GM12878 (cell line): ENCODE data around the gene IRGC. TPM values are rescaled to one million over a fixed set of nuclear protein-coding genes. Genes with fewer than 3 reads are reported as not detected.

Source experiments
- ATAC-seq: fragments of 200-7000 bp; cut with Tn5 transposase; 3 replicates; pipeline ENCODE4 v1.9.1; 2020; ENCODE audit warnings: mild to moderate bottlenecking, moderate library complexity
- BruUV-seq: library from RNA; stranded (reverse); fragments of 400-500 nt; replicated peaks from 2 replicates; lab custom pipeline; 2021; lab: Mats Ljungman, UMichigan
- CTCF ChIA-PET: fragments of 300-600 bp; sonication (Branson Sonifier 250); formaldehyde crosslinking; extraction: SDS; loops from one replicate; lab custom pipeline; 2021; ENCODE audit warnings: inconsistent platforms; lab: Yijun Ruan, JAX
- POLR2A ChIA-PET: fragments of 350-600 bp; formaldehyde crosslinking; extraction: SDS; loops from one replicate; lab custom pipeline; 2021; ENCODE audit warnings: inconsistent platforms; lab: Charles Lee
- RAD21 ChIA-PET: fragments of 300-600 bp; sonication (Branson Sonifier 250); formaldehyde crosslinking; loops from one replicate; lab custom pipeline; 2023; ENCODE audit warnings: antibody characterized with exemption; ENCODE audit not compliant: unreplicated experiment; lab: Charles Lee
- SMC1A ChIA-PET: fragments of 300-600 bp; sonication (Branson Sonifier 250); formaldehyde crosslinking; loops from one replicate; lab custom pipeline; 2023; ENCODE audit not compliant: unreplicated experiment, uncharacterized antibody; lab: Charles Lee
- DNase-seq: peaks from one replicate; pipeline ENCODE4 v3.0.0-alpha.2; 2011; ENCODE audit warnings: low read depth, low spot score
- FAIRE-seq: peaks from 3 replicates; lab custom pipeline; 2011; peaks lifted over from hg19 to GRCh38; lab: Jason Lieb, UNC
- H2AFZ ChIP-seq: 2 replicates; pipeline ENCODE4 v1.6.0; 2011; ENCODE audit warnings: low read depth, low read length, control low read depth; ENCODE audit not compliant: control insufficient read depth
- H3K27ac ChIP-seq: 2 replicates; pipeline ENCODE4 v1.5.1; 2011; ENCODE audit warnings: control low read depth; ENCODE audit not compliant: control insufficient read depth, insufficient read depth
- H3K27me3 ChIP-seq, 2 experiments: replicated peaks in 1 of 2; 2 replicates each; pipeline versions ENCODE4 v1.6.0 to v1.6.1; 2011; ENCODE audit warnings: low read length in 1 of 2; ENCODE audit not compliant: control insufficient read depth in 2 of 2, insufficient read depth in 2 of 2
- H3K36me3 ChIP-seq, 2 experiments: 2 replicates each; pipeline ENCODE4 v1.5.1; 2011; ENCODE audit warnings: low read length in 1 of 2; ENCODE audit not compliant: control insufficient read depth in 2 of 2, insufficient read depth in 2 of 2
- H3K4me1 ChIP-seq: 2 replicates; pipeline ENCODE4 v1.6.1; 2011; ENCODE audit warnings: mild to moderate bottlenecking, low read length, moderate library complexity, mixed read lengths; ENCODE audit not compliant: control insufficient read depth, insufficient read depth
- H3K4me2 ChIP-seq: 2 replicates; pipeline ENCODE4 v1.6.0; 2011; ENCODE audit warnings: control low read depth; ENCODE audit not compliant: control insufficient read depth, insufficient read depth
- H3K4me3 ChIP-seq: fragments of 200-600 bp; sonication (generic); 2 replicates; pipeline ENCODE4 v1.5.1; 2016
- H3K79me2 ChIP-seq: 2 replicates; pipeline ENCODE4 v1.6.0; 2011; ENCODE audit warnings: low read length; ENCODE audit not compliant: control insufficient read depth, insufficient read depth
- H3K9ac ChIP-seq: 2 replicates; pipeline ENCODE4 v1.8.0; 2011; ENCODE audit warnings: low read length, control low read depth, mixed read lengths; ENCODE audit not compliant: control insufficient read depth, insufficient read depth
- H3K9me3 ChIP-seq: replicated peaks from 3 replicates; pipeline ENCODE4 v1.5.1; 2011; ENCODE audit warnings: mild to moderate bottlenecking, low read length; ENCODE audit not compliant: control insufficient read depth, insufficient read depth
- H4K20me1 ChIP-seq: 2 replicates; pipeline ENCODE4 v1.6.0; 2011; ENCODE audit not compliant: control insufficient read depth, insufficient read depth
- BACH1 ChIP-seq: fragments of 450-650 bp; IDR thresholded peaks from 2 replicates; pipeline ENCODE4 v1.6.1; 2017; ENCODE audit warnings: mild to moderate bottlenecking, borderline replicate concordance
- ESRRA ChIP-seq: IDR thresholded peaks from 2 replicates; pipeline ENCODE4 v1.6.1; 2012; ENCODE audit warnings: mild to moderate bottlenecking, low read length, improper control_type of control experiment
- FOXK2 ChIP-seq: fragments of 450-650 bp; IDR thresholded peaks from 2 replicates; pipeline ENCODE4 v1.6.1; 2017; ENCODE audit warnings: mild to moderate bottlenecking, moderate library complexity
- KDM1A ChIP-seq: fragments of 200-600 bp; sonication (generic); IDR thresholded peaks from 2 replicates; pipeline ENCODE4 v1.6.1; 2016; ENCODE audit warnings: borderline replicate concordance
- MYB ChIP-seq: fragments of 150-350 bp; IDR thresholded peaks from 2 replicates; pipeline ENCODE4 v1.6.1; 2014; ENCODE audit warnings: mild to moderate bottlenecking, low read depth, low read length, borderline replicate concordance
- RB1 ChIP-seq: fragments of 450-650 bp; formaldehyde crosslinking; IDR thresholded peaks from 2 replicates; pipeline ENCODE4 v1.6.1; 2017; ENCODE audit warnings: mild to moderate bottlenecking, borderline replicate concordance
- SIN3A ChIP-seq: IDR thresholded peaks from 2 replicates; pipeline ENCODE4 v1.6.1; 2012; ENCODE audit warnings: low read depth, low read length, improper control_type of control experiment
- SIX5 ChIP-seq: IDR thresholded peaks from 2 replicates; pipeline ENCODE4 v1.6.1; 2011; ENCODE audit warnings: mild to moderate bottlenecking, low read depth, low read length, moderate library complexity; ENCODE audit not compliant: severe bottlenecking
- SREBF2 ChIP-seq: IDR thresholded peaks from 2 replicates; pipeline ENCODE4 v1.6.1; 2012; ENCODE audit warnings: mild to moderate bottlenecking, low read length
- WGBS: methylation state at CpG from one replicate; pipeline ENCODE4 v1.1.6; 2016; ENCODE audit warnings: low lambda C conversion rate; ENCODE audit not compliant: insufficient replicate concordance, insufficient coverage; ENCODE audit errors: missing lambda C conversion rate; 5-methylcytosine and 5-hydroxymethylcytosine counted together
- in situ Hi-C: fragments of 300-500 bp; cut with MboI; formaldehyde crosslinking; loops from 9 replicates; pipeline ENCODE4 v1.14.3; 2018; ENCODE audit warnings: mixed read lengths
- intact Hi-C: fragments of 100-400 bp; cut with micrococcal nuclease; formaldehyde crosslinking; loops from one replicate; pipeline ENCODE4 v1.14.2; 2022; ENCODE audit not compliant: unreplicated experiment
- polyA plus RNA-seq, 11 experiments: library from polyadenylated mRNA; depleted of rRNA in 4 of 11; unstranded in 6 of 11; stranded (reverse) in 5 of 11; fragments of >200 nt; fragmentation: Nextera tagmentation in 4 of 11; fragmentation: Illumina TruSeq in 1 of 11; extraction: Ambion mirVana in 4 of 11; extraction: Trizol in 1 of 11; gene quantifications; 1 replicate in 1 of 11; 2 replicates in 10 of 11; pipeline versions ENCODE4 v1.2.1 to v1.2.3, GENCODE V29; 2011 to 2016; ENCODE audit warnings: inconsistent platforms in 2 of 11, missing spikeins in 2 of 11, low read depth in 1 of 11
- total RNA-seq, 4 experiments: library from RNA; depleted of rRNA in 3 of 4; stranded (reverse); fragments of >200 nt in 3 of 4; fragmentation: Illumina TruSeq in 1 of 4; extraction: Trizol in 1 of 4; gene quantifications; 2 replicates each; pipeline versions ENCODE4 v1.2.1 to v1.2.3, GENCODE V29; 2013 to 2021
- TF ChIP-seq, protein P1 (sequence below): fragments of 450-650 bp; formaldehyde crosslinking; IDR thresholded peaks from 2 replicates; pipeline ENCODE4 v1.5.0; 2022; ENCODE audit warnings: mild to moderate bottlenecking, missing genetic modification characterization
- TF ChIP-seq, protein P2 (sequence below): IDR thresholded peaks from 2 replicates; pipeline ENCODE4 v1.6.1; 2011; ENCODE audit warnings: mild to moderate bottlenecking, low read depth, low read length, moderate library complexity; ENCODE audit not compliant: insufficient replicate concordance
- TF ChIP-seq, protein P3 (sequence below): fragments of 450-650 bp; IDR thresholded peaks from 2 replicates; pipeline ENCODE4 v1.6.1; 2017; ENCODE audit warnings: mild to moderate bottlenecking, low read depth, inconsistent platforms; ENCODE audit not compliant: poor library complexity, severe bottlenecking

IRGC gene
- total and polyA plus RNA-seq, 10 of the 15 experiments (the other 5 are each of a cell fraction or from before 2014, with no cell fraction given) = 0.04 TPM; not detected in 9

DNA sequence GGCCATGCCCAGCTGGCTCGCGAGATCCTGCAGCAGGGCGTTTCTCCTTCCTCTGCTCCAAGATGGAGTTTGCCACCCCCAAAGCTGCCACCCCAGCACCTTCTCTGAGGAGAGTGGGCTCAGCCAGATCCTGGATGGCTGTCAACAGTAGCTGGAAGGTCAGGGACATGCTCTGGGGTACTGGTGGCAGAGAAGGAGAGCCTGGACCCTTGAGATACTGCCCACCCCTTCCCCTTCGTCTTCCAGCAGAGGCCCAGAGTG lies 11.6 kb downstream of the IRGC start:
- Histone ChIP-seq H3K4me1 (peaks cover 26% of the 10 kb centered on the region), H3K79me2 (no peaks in the 10 kb centered on the region), H3K36me3 (peaks cover 9 to 13% of the 10 kb centered on the region in 2 experiments), H2AFZ (no peak overlapping the region), H3K9ac (no peak overlapping the region), H3K4me3 (no peak overlapping the region), H3K9me3 (no peaks in the 10 kb centered on the region), H3K27ac (no peak overlapping the region), H3K4me2 (no peak overlapping the region), H4K20me1 (no peaks in the 10 kb centered on the region), H3K27me3 (no peaks in the 10 kb centered on the region)
- no peak for ATAC-seq
- no peak for FAIRE-seq
- no peak for TF ChIP-seq RB1
- TF ChIP-seq KDM1A = no peak
- no peak for TF ChIP-seq MYB
- TF ChIP-seq, protein P1, sequence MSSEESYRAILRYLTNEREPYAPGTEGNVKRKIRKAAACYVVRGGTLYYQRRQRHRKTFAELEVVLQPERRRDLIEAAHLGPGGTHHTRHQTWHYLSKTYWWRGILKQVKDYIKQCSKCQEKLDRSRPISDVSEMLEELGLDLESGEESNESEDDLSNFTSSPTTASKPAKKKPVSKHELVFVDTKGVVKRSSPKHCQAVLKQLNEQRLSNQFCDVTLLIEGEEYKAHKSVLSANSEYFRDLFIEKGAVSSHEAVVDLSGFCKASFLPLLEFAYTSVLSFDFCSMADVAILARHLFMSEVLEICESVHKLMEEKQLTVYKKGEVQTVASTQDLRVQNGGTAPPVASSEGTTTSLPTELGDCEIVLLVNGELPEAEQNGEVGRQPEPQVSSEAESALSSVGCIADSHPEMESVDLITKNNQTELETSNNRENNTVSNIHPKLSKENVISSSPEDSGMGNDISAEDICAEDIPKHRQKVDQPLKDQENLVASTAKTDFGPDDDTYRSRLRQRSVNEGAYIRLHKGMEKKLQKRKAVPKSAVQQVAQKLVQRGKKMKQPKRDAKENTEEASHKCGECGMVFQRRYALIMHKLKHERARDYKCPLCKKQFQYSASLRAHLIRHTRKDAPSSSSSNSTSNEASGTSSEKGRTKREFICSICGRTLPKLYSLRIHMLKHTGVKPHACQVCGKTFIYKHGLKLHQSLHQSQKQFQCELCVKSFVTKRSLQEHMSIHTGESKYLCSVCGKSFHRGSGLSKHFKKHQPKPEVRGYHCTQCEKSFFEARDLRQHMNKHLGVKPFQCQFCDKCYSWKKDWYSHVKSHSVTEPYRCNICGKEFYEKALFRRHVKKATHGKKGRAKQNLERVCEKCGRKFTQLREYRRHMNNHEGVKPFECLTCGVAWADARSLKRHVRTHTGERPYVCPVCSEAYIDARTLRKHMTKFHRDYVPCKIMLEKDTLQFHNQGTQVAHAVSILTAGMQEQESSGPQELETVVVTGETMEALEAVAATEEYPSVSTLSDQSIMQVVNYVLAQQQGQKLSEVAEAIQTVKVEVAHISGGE (CRISPR knock-in tag) = no peak
- TF ChIP-seq, protein P2, sequence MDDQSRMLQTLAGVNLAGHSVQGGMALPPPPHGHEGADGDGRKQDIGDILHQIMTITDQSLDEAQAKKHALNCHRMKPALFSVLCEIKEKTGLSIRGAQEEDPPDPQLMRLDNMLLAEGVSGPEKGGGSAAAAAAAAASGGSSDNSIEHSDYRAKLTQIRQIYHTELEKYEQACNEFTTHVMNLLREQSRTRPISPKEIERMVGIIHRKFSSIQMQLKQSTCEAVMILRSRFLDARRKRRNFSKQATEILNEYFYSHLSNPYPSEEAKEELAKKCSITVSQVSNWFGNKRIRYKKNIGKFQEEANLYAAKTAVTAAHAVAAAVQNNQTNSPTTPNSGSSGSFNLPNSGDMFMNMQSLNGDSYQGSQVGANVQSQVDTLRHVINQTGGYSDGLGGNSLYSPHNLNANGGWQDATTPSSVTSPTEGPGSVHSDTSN = no peak
- TF ChIP-seq BACH1 = no peak
- TF ChIP-seq SIX5 = no peak
- TF ChIP-seq FOXK2 = no peak
- no peak for TF ChIP-seq SREBF2
- TF ChIP-seq, protein P3, sequence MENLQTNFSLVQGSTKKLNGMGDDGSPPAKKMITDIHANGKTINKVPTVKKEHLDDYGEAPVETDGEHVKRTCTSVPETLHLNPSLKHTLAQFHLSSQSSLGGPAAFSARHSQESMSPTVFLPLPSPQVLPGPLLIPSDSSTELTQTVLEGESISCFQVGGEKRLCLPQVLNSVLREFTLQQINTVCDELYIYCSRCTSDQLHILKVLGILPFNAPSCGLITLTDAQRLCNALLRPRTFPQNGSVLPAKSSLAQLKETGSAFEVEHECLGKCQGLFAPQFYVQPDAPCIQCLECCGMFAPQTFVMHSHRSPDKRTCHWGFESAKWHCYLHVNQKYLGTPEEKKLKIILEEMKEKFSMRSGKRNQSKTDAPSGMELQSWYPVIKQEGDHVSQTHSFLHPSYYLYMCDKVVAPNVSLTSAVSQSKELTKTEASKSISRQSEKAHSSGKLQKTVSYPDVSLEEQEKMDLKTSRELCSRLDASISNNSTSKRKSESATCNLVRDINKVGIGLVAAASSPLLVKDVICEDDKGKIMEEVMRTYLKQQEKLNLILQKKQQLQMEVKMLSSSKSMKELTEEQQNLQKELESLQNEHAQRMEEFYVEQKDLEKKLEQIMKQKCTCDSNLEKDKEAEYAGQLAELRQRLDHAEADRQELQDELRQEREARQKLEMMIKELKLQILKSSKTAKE = no peak
- TF ChIP-seq ESRRA = no peak
- TF ChIP-seq SIN3A = no peak
- ChIA-PET POLR2A (interaction anchor here (1.1 kb wide), 1 partner anchor 39 kb away, joined by 3 read pairs; no protein-coding TSS in a partner anchor), SMC1A (interaction anchor here (1.3 kb wide), 1 partner anchor 18 kb away, joined by 4 read pairs; no protein-coding TSS in a partner anchor), RAD21 (interaction anchor here (0.6 to 1.6 kb wide), 2 partner anchors 18 to 48 kb away, joined by 3 to 4 read pairs; no protein-coding TSS in a partner anchor), CTCF (interaction anchor here (2.8 kb wide), 1 partner anchor 17 kb away, joined by 9 read pairs; no protein-coding TSS in a partner anchor)
- WGBS = 74% methylated on average over 4 of the region's 4 CpGs
- BruUV-seq = no TSS peak
- intact Hi-C loops (no loop called here), in situ Hi-C loops (no loop called here)
- DNase-seq = no peak
